Amniotic epithelial cell (primary cell): ENCODE results near the gene RAP1GDS1.
A peak's percentile ranks its signal among the peaks of the same experiment; 100 is the strongest.

Source experiments
- DNase-seq: peaks from one replicate; pipeline ENCODE4 v3.0.0-alpha.2; 2010; ENCODE audit warnings: low read depth

The RAP1GDS1 gene

GRCh38 chr4:98482847-98483806 is 221.9 kb downstream of the RAP1GDS1 start:
- DNase-seq, result peak; percentile 55

- no peak for DNase-seq
Measured at GRCh38 chr4:98484031-98484430, 222.8 kb downstream of the RAP1GDS1 start.

DNA sequence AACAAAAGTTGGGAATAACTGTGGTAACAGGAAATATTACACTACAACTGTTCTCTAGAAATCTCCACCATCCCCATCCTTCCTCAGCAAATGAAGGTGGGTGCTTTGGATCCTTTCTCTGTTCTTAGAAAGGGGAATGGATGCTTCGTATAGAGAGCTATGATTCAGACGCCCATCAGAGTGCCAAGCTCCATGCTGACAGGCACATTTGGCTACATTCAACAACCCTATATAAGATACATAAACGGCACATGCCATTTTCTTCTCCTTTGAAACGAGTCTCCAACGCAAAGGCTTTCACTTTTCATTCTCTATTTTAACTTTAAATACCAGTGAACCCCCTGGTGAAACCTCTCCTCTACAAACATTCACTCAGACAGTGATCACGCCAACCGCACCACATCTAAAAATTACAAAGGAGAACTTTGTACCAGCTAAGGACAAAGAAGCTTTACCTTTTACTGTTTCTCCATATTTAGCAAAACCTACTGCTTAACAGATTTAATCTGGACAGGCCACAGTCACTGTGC is 224.7 kb downstream of the RAP1GDS1 start:
- DNase-seq, result no peak

DNA sequence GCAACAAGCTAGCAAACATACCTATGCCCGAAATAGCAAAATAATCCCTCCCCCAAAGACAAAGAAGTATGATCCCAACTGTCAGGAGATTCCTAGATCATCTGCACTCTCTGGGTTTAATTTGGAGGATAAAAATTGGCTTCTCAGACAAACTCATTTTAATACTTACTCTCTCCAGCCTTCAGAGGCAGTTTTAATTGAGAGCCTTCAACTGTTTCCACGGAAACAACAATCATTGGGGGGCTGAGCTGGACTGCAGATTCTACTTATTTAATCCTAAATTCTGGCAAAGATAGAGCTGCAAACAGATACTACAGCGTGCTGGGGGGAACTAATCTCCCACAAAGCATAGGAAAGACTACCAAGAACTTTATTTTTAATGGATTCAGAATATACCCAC is 229.1 kb downstream of the RAP1GDS1 start:
- DNase-seq, result no peak

DNA sequence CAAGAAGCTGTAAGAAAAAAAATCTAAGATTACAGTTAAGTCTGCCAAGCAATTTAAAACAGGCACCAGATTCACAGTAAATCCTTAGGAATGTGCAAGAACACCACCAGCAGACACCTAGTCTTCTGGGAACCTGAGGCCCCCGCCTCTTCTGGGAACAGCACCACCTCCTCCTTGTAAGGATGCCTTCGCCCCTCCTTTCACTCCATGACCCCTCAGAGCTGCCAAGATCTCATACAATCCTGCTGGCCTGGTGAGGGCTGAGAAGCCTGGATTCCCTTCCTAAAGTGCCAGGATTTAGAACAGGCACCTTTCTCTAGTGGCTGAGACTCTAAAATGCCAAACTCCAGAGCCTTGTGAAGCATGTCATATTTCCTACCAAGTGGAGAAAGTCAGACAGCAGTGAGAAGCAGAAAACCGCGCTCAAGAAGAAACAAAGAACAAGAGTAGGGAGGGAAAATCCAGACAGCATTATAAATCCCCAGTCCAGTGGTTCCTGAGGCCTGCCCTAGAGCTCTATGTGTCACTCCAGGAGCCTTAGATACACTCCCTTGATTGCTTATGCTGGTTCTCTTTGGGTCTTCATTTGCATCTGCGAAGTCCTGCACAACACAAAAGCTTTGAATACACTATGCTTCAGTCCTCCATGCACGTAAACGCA is 230.8 kb downstream of the RAP1GDS1 start:
- peak; percentile 78 for DNase-seq

DNA sequence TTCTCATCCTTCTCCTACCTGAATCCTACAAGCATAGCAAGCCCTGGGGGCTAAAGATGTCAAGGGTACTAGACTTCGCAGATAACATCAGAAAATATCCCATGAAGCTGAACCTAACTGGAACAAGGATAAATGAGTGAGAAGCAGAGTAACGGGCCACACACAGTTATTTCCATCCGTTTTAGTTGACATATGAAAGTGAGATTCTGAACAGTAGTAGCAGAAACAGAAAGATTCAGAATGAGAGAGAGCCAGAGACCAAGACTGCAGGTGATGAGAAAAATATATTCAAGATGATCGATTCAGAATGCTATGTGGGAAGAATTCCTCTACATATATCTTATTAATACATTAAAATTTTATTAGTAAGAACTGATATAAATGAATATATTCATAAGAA is 232.1 kb downstream of the RAP1GDS1 start:
- no peak for DNase-seq
